HepG2 (cell line): ENCODE results near the gene IHH. TPM values are rescaled to one million over a fixed set of nuclear protein-coding genes. Genes with fewer than 3 reads are reported as not detected.

Experiments used
- DRAP1 ChIP-seq: IDR thresholded peaks from 2 replicates; pipeline ENCODE4 v1.6.1; 2016; ENCODE audit warnings: missing genetic modification reagents, missing compliant biosample characterization
- ELF4 ChIP-seq: sonication (generic); formaldehyde crosslinking; IDR thresholded peaks from 2 replicates; pipeline ENCODE4 v1.5.0; 2020; ENCODE audit warnings: missing genetic modification reagents, mild to moderate bottlenecking, moderate library complexity, borderline replicate concordance
- FLYWCH1 ChIP-seq: sonication (generic); formaldehyde crosslinking; IDR thresholded peaks from 2 replicates; pipeline ENCODE4 v1.8.1; 2023; ENCODE audit warnings: mild to moderate bottlenecking, missing genetic modification reagents
- HMGXB4 ChIP-seq, 2 experiments: sonication (generic) in 1 of 2; formaldehyde crosslinking in 1 of 2; IDR thresholded peaks; 2 replicates each; pipeline versions ENCODE4 v1.4.0 to v1.6.1; 2018 to 2020; ENCODE audit warnings: missing genetic modification reagents in 2 of 2, borderline replicate concordance in 1 of 2, low read depth in 1 of 2, mild to moderate bottlenecking in 1 of 2, missing biosample characterization in 1 of 2
- HOMEZ ChIP-seq: IDR thresholded peaks from 2 replicates; pipeline ENCODE4 v1.6.1; 2016; ENCODE audit warnings: low read depth
- KDM5A ChIP-seq: fragments of 200-600 bp; sonication (generic); IDR thresholded peaks from 2 replicates; pipeline ENCODE4 v1.7.0; 2018; ENCODE audit warnings: antibody characterized with exemption, mild to moderate bottlenecking, low read length, borderline replicate concordance
- KLF16 ChIP-seq, 2 experiments: sonication (generic) in 1 of 2; formaldehyde crosslinking in 1 of 2; IDR thresholded peaks; 2 replicates each; pipeline versions ENCODE4 v1.6.1 to v1.8.0; 2016 to 2023; ENCODE audit warnings: missing genetic modification reagents in 2 of 2, missing compliant biosample characterization in 1 of 2
- NFYC ChIP-seq: IDR thresholded peaks from 2 replicates; pipeline ENCODE4 v1.6.1; 2016; ENCODE audit warnings: missing genetic modification reagents, missing compliant biosample characterization
- RXRB ChIP-seq: IDR thresholded peaks from 2 replicates; pipeline ENCODE4 v1.6.1; 2016; ENCODE audit warnings: borderline replicate concordance, missing genetic modification reagents, missing compliant biosample characterization
- SAP130 ChIP-seq: IDR thresholded peaks from 2 replicates; pipeline ENCODE4 v1.6.1; 2016; ENCODE audit warnings: low read depth
- SKIL ChIP-seq: sonication (generic); formaldehyde crosslinking; IDR thresholded peaks from 2 replicates; pipeline ENCODE4 v1.8.0; 2022; ENCODE audit warnings: missing genetic modification reagents, mild to moderate bottlenecking, moderate library complexity, borderline replicate concordance
- STAG1 ChIP-seq: sonication (generic); formaldehyde crosslinking; IDR thresholded peaks from 2 replicates; pipeline ENCODE4 v1.4.0; 2020; ENCODE audit warnings: missing genetic modification reagents
- TERF1 ChIP-seq: sonication (generic); formaldehyde crosslinking; IDR thresholded peaks from 2 replicates; pipeline ENCODE4 v1.8.0; 2022; ENCODE audit warnings: mild to moderate bottlenecking, missing genetic modification reagents, moderate library complexity
- THAP11 ChIP-seq: IDR thresholded peaks from 2 replicates; pipeline ENCODE4 v1.6.1; 2016; ENCODE audit warnings: missing biosample characterization, missing genetic modification reagents
- ZBTB26 ChIP-seq: IDR thresholded peaks from 2 replicates; pipeline ENCODE4 v1.6.1; 2016; ENCODE audit warnings: missing compliant biosample characterization, missing genetic modification reagents, borderline replicate concordance
- ZFP36L1 ChIP-seq: sonication (generic); formaldehyde crosslinking; IDR thresholded peaks from 2 replicates; pipeline ENCODE4 v1.8.0; 2022; ENCODE audit warnings: mild to moderate bottlenecking, missing genetic modification reagents, moderate library complexity
- ZFP36L2 ChIP-seq: sonication (generic); formaldehyde crosslinking; IDR thresholded peaks from 2 replicates; pipeline ENCODE4 v1.4.0; 2020; ENCODE audit warnings: missing genetic modification reagents
- ZFP62 ChIP-seq: sonication (generic); formaldehyde crosslinking; IDR thresholded peaks from 2 replicates; pipeline ENCODE4 v1.4.0; 2020; ENCODE audit warnings: missing genetic modification reagents
- ZNF235 ChIP-seq: sonication (generic); formaldehyde crosslinking; IDR thresholded peaks from 2 replicates; pipeline ENCODE4 v1.8.1; 2023; ENCODE audit warnings: mild to moderate bottlenecking, missing genetic modification reagents, borderline replicate concordance
- ZNF615 ChIP-seq: sonication (generic); formaldehyde crosslinking; IDR thresholded peaks from 2 replicates; pipeline ENCODE4 v1.5.0; 2020; ENCODE audit warnings: mild to moderate bottlenecking, missing genetic modification reagents, borderline replicate concordance
- ZNF7 ChIP-seq: IDR thresholded peaks from 2 replicates; pipeline ENCODE4 v1.6.1; 2016; ENCODE audit warnings: missing biosample characterization, missing genetic modification reagents
- polyA plus RNA-seq, 8 experiments: library from polyadenylated mRNA; depleted of rRNA in 3 of 8; stranded (reverse) in 7 of 8; unstranded in 1 of 8; fragments of >200 nt; fragmentation: Illumina TruSeq in 4 of 8; extraction: Trizol in 4 of 8; gene quantifications; 2 replicates each; pipeline versions ENCODE4 v1.2.1 to v1.2.3, GENCODE V29; 2011 to 2016; ENCODE audit warnings: low read depth in 4 of 8, missing spikeins in 1 of 8, mixed read lengths in 1 of 8; ENCODE audit not compliant: insufficient read depth in 1 of 8
- total RNA-seq, 5 experiments: library from RNA; depleted of rRNA; stranded (reverse); fragments of >200 nt; fragmentation: Illumina TruSeq; extraction: Trizol; gene quantifications; 2 replicates each; pipeline ENCODE4 v1.2.3, GENCODE V29; 2016; ENCODE audit warnings: low read depth in 1 of 5

IHH gene
- total and polyA plus RNA-seq, 2 of the 13 experiments (the other 11 are each of a cell fraction or from before 2014, with no cell fraction given), result 0.42 TPM; not detected in 1

GRCh38 chr2:219029829-219030165, 30.9 kb downstream of the IHH start (continued):
- TF ChIP-seq TERF1 (CRISPR knock-in tag) (no peak), ZNF615 (CRISPR knock-in tag) (no peak), SAP130 (CRISPR knock-in tag) (0 out of 2 replicates have a peak, but pooled peaks have one; percentile 17), KDM5A (no peak), SKIL (CRISPR knock-in tag) (no peak), ZNF7 (CRISPR knock-in tag) (no peak), HOMEZ (0 out of 2 replicates have a peak, but pooled peaks have one; percentile 17), ZNF235 (CRISPR knock-in tag) (no peak), NFYC (CRISPR knock-in tag) (no peak), HMGXB4 (CRISPR knock-in tag; IDR thresholded peaks at IDR 0.05; ENCODE audit: borderline replicate concordance in 1 of 2, low read depth in 1 of 2) (peak in 1 of 2 experiments; percentile 62; a peak in 1 of 4 replicates), ZFP62 (CRISPR knock-in tag) (no peak), ELF4 (CRISPR knock-in tag) (no peak), FLYWCH1 (no peak), KLF16 (CRISPR knock-in tag; IDR thresholded peaks at IDR 0.05) (0 out of 4 replicates have a peak, but pooled peaks of 1 of the 2 experiments have one; percentile 37), THAP11 (CRISPR knock-in tag) (0 out of 2 replicates have a peak, but pooled peaks have one; percentile 16), DRAP1 (CRISPR knock-in tag) (0 out of 2 replicates have a peak, but pooled peaks have one; percentile 36), RXRB (CRISPR knock-in tag) (peak; percentile 38; the same call in 1 of the 2 replicates), ZBTB26 (CRISPR knock-in tag) (0 out of 2 replicates have a peak, but pooled peaks have one; percentile 60), ZFP36L2 (CRISPR knock-in tag) (no peak), ZFP36L1 (CRISPR knock-in tag) (no peak), STAG1 (CRISPR knock-in tag) (peak; percentile 95)
